Measurements from ENCODE around the gene RPE. TPM values are rescaled to one million over a fixed set of nuclear protein-coding genes. Genes with fewer than 3 reads are reported as not detected.
A peak's percentile ranks its signal among the peaks of the same experiment; 100 is the strongest.

Gene RPE
- total RNA-seq, 1 experiment from 2014 or later = 67.6 TPM

DNA sequence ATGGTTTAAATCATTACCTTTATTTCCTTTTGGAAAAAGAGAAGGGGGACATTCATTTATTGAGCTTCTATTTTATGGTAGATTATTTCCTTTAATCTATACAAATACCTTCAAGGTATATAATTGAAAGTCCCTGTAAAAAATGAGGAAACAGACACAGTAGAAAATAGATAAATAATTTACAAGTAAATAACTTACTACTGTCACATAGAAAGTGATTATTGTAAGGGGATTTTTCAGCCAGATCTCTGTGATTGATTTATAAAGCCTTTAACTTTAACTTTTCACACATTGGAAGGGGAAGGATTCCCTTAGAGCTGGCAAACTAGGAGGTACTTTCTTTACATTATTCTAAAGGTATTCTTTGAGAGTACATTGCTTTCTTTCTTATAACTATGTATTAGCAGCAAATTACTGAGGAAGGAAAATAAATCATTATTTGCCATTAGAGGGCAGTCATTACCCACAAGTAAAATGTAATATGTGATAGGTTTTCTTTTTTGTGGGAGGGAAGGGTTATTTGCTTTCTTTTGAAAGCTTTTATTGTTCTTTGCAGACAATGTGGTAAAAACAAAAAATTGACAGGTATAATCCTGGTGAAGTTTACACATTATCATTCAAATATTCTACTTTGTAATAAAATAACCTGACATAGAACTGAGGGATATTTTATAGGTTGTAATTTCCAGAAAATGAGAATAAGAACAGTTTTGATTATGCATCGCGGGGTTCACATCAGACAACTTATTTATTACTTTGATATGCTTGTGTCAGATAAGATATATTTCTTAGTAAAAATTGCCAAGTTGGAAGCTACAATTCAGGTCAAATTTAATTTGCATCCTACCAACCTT is 24.8 kb upstream of the RPE start:
- no peak overlapping the region for H3K27ac ChIP-seq (ENCODE audit: low read depth, low read length)
- ChIA-PET POLR2A (no interaction called here), RAD21 (ENCODE audit: low non-redundant PET in 1 of 2, low total read pairs in 2 of 2, uncharacterized antibody in 2 of 2, unreplicated experiment in 2 of 2) (interaction anchor here in 1 of 2 experiments (1.0 kb wide), 1 partner anchor 217 kb away, joined by 3 read pairs; no protein-coding TSS in a partner anchor), CTCF (interaction anchor here (0.7 to 2.4 kb wide), 6 partner anchors 210 to 421 kb away, joined by 3 to 13 read pairs (median 5); no protein-coding TSS in a partner anchor)
- no peaks in the 10 kb centered on the region for H3K79me2 ChIP-seq (ENCODE audit: insufficient read depth, low read length)
- ATAC-seq = peak; percentile 52; the same call in 1 of the 2 replicates
- H3K4me1 ChIP-seq (ENCODE audit: control insufficient read depth in 1 of 2, insufficient read depth in 2 of 2, low read length in 2 of 2) = no peaks in the 10 kb centered on the region
- DNase-seq (ENCODE audit: low read depth, low spot score) = peak; percentile 28
- intact Hi-C loops (cut with micrococcal nuclease) = loop anchor here (1.0 to 5.0 kb wide), 3 partner anchors 218 to 420 kb away; no protein-coding TSS in a partner anchor
- TF ChIP-seq RAD21 (IDR thresholded peaks at IDR 0.05; ENCODE audit: low read depth) (peak; percentile 86), ATF3 (IDR thresholded peaks at IDR 0.05) (no peak), ELF1 (IDR thresholded peaks at IDR 0.05; ENCODE audit: borderline replicate concordance, low read depth) (no peak)
- TF ChIP-seq, protein P1, sequence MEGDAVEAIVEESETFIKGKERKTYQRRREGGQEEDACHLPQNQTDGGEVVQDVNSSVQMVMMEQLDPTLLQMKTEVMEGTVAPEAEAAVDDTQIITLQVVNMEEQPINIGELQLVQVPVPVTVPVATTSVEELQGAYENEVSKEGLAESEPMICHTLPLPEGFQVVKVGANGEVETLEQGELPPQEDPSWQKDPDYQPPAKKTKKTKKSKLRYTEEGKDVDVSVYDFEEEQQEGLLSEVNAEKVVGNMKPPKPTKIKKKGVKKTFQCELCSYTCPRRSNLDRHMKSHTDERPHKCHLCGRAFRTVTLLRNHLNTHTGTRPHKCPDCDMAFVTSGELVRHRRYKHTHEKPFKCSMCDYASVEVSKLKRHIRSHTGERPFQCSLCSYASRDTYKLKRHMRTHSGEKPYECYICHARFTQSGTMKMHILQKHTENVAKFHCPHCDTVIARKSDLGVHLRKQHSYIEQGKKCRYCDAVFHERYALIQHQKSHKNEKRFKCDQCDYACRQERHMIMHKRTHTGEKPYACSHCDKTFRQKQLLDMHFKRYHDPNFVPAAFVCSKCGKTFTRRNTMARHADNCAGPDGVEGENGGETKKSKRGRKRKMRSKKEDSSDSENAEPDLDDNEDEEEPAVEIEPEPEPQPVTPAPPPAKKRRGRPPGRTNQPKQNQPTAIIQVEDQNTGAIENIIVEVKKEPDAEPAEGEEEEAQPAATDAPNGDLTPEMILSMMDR (IDR thresholded peaks at IDR 0.05 in 2 of 3, conservative IDR thresholded peaks at IDR 0.05 in 1 of 3; ENCODE audit: borderline replicate concordance in 1 of 3, insufficient read depth in 1 of 3, low read depth in 2 of 3, low read length in 2 of 3) = peak in 2 of 3 experiments; percentile 65 to 77; a peak in 3 of 6 replicates
- no peaks in the 10 kb centered on the region for H3K36me3 ChIP-seq (ENCODE audit: control insufficient read depth in 1 of 2, insufficient read depth in 2 of 2, low read length in 2 of 2)
- H4K20me1 ChIP-seq (ENCODE audit: insufficient read depth) = no peaks in the 10 kb centered on the region
- no peak overlapping the region for H3K9ac ChIP-seq (ENCODE audit: low read length)
- H3K27me3 ChIP-seq (ENCODE audit: insufficient read depth, low read length) = no peaks in the 10 kb centered on the region
- BruUV-seq (replicated peaks) = no TSS peak
- peak overlapping the region; percentile 41 for H2AFZ ChIP-seq (ENCODE audit: low read depth, low read length, poor library complexity, severe bottlenecking)
- no peak overlapping the region for H3K4me3 ChIP-seq (replicated peaks in 1 of 2; ENCODE audit: low read depth in 1 of 2, low read length in 2 of 2)
- H3K9me2 ChIP-seq (ENCODE audit: insufficient read depth) = no peaks in the 10 kb centered on the region
- no peaks in the 10 kb centered on the region for H3K9me3 ChIP-seq (ENCODE audit: control insufficient read depth in 1 of 2, insufficient read depth in 1 of 2, low read depth in 1 of 2, low read length in 2 of 2)
- H3K4me2 ChIP-seq (ENCODE audit: low read length) = no peak overlapping the region

DNA sequence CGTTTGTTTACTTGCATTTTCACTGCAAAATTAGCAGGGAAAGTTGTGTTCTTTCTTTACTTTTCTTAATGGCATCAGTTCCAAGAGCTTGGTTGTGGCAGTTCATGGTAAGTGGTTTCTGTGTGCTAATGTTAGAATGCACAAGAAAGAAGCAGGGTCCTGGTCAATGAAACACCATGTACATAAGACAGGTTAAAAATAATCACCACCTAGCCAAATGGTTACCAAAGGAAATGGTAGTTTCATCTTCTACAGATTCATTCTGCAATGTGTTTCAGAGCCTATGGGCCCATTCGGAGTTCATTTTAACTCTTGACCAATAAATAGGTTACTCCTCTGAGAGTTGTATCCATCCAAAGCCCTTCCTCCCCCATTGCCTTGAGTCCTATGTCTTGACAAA is 18.1 kb upstream of the RPE start:
- POLR2A ChIA-PET = no interaction called here
- Histone ChIP-seq H3K4me1 (ENCODE audit: control insufficient read depth in 1 of 2, insufficient read depth in 2 of 2, low read length in 2 of 2) (no peaks in the 10 kb centered on the region), H3K9ac (ENCODE audit: low read length) (no peak overlapping the region), H3K36me3 (ENCODE audit: control insufficient read depth in 1 of 2, insufficient read depth in 2 of 2, low read length in 2 of 2) (no peaks in the 10 kb centered on the region), H4K20me1 (ENCODE audit: insufficient read depth) (no peaks in the 10 kb centered on the region), H2AFZ (ENCODE audit: low read depth, low read length, poor library complexity, severe bottlenecking) (no peak overlapping the region), H3K9me3 (ENCODE audit: control insufficient read depth in 1 of 2, insufficient read depth in 1 of 2, low read depth in 1 of 2, low read length in 2 of 2) (no peaks in the 10 kb centered on the region), H3K4me3 (replicated peaks in 1 of 2; ENCODE audit: low read depth in 1 of 2, low read length in 2 of 2) (no peak overlapping the region), H3K27me3 (ENCODE audit: insufficient read depth, low read length) (no peaks in the 10 kb centered on the region), H3K79me2 (ENCODE audit: insufficient read depth, low read length) (no peaks in the 10 kb centered on the region), H3K9me2 (ENCODE audit: insufficient read depth) (no peaks in the 10 kb centered on the region), H3K27ac (ENCODE audit: low read depth, low read length) (no peak overlapping the region), H3K4me2 (ENCODE audit: low read length) (no peak overlapping the region)
- intact Hi-C loops (cut with micrococcal nuclease) = no loop called here
- ATAC-seq (no peak), DNase-seq (ENCODE audit: low read depth, low spot score) (no peak)
- no TSS peak for BruUV-seq (replicated peaks)
- CTCF ChIA-PET = interaction anchor here (1.2 to 1.4 kb wide), 2 partner anchors 9 to 215 kb away, joined by 3 to 4 read pairs; no protein-coding TSS in a partner anchor
- RAD21 ChIA-PET (ENCODE audit: low non-redundant PET in 1 of 2, low total read pairs in 2 of 2, uncharacterized antibody in 2 of 2, unreplicated experiment in 2 of 2) = no interaction called here
- TF ChIP-seq ELF1 (IDR thresholded peaks at IDR 0.05; ENCODE audit: borderline replicate concordance, low read depth) (no peak), YY1 (IDR thresholded peaks at IDR 0.05; ENCODE audit: extremely low read depth, insufficient replicate concordance, low read depth, low read length) (no peak), SP1 (IDR thresholded peaks at IDR 0.05; ENCODE audit: low read depth) (no peak), POLR2A (IDR thresholded peaks at IDR 0.05; ENCODE audit: borderline replicate concordance, extremely low read depth, insufficient read depth, insufficient read length) (no peak), JUND (IDR thresholded peaks at IDR 0.05) (no peak), CBX3 (IDR thresholded peaks at IDR 0.05; ENCODE audit: low read depth) (no peak), EGR1 (IDR thresholded peaks at IDR 0.05; ENCODE audit: low read depth) (no peak), SRF (IDR thresholded peaks at IDR 0.05; ENCODE audit: low read depth) (no peak), FOSL1 (IDR thresholded peaks at IDR 0.05; ENCODE audit: low read depth) (no peak), TCF7L2 (IDR thresholded peaks at IDR 0.05; ENCODE audit: borderline replicate concordance, extremely low read depth, insufficient read depth, insufficient read length) (no peak)
- TF ChIP-seq, protein P2, sequence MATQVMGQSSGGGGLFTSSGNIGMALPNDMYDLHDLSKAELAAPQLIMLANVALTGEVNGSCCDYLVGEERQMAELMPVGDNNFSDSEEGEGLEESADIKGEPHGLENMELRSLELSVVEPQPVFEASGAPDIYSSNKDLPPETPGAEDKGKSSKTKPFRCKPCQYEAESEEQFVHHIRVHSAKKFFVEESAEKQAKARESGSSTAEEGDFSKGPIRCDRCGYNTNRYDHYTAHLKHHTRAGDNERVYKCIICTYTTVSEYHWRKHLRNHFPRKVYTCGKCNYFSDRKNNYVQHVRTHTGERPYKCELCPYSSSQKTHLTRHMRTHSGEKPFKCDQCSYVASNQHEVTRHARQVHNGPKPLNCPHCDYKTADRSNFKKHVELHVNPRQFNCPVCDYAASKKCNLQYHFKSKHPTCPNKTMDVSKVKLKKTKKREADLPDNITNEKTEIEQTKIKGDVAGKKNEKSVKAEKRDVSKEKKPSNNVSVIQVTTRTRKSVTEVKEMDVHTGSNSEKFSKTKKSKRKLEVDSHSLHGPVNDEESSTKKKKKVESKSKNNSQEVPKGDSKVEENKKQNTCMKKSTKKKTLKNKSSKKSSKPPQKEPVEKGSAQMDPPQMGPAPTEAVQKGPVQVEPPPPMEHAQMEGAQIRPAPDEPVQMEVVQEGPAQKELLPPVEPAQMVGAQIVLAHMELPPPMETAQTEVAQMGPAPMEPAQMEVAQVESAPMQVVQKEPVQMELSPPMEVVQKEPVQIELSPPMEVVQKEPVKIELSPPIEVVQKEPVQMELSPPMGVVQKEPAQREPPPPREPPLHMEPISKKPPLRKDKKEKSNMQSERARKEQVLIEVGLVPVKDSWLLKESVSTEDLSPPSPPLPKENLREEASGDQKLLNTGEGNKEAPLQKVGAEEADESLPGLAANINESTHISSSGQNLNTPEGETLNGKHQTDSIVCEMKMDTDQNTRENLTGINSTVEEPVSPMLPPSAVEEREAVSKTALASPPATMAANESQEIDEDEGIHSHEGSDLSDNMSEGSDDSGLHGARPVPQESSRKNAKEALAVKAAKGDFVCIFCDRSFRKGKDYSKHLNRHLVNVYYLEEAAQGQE (IDR thresholded peaks at IDR 0.05; ENCODE audit: low read depth) = no peak

Data from HCT116 (cell line).